Measurements from ENCODE around the gene MEX3D. TPM values are rescaled to one million over a fixed set of nuclear protein-coding genes. Genes with fewer than 3 reads are reported as not detected.

The MEX3D gene
- polyA plus RNA-seq, 2 of the 4 experiments (the other 2 are of a cell fraction), result 2.1 to 7.1 TPM

- H3K4me1 ChIP-seq, result no peaks in the 10 kb centered on the region
- DNase-seq (ENCODE audit: low read depth in 1 of 2, low spot score in 1 of 2), result no peak
- WGBS (ENCODE audit: missing lambda C conversion rate), result 90% methylated on average over 22 of the region's 22 CpGs
- H3K27ac ChIP-seq, result no peak overlapping the region
- no peak overlapping the region for H3K4me2 ChIP-seq
- POLR2A ChIA-PET, result no interaction called here
- CTCF ChIA-PET, result interaction anchor here (0.9 to 1.5 kb wide), 3 partner anchors 13 to 29 kb away, joined by 3 to 5 read pairs (median 5); no protein-coding TSS in a partner anchor
- no peaks in the 10 kb centered on the region for H3K9me3 ChIP-seq
- TF ChIP-seq BHLHE40 (IDR thresholded peaks at IDR 0.05; ENCODE audit: low read depth, low read length) (no peak), KDM1A (IDR thresholded peaks at IDR 0.05; ENCODE audit: low read depth) (no peak), BCL3 (IDR thresholded peaks at IDR 0.05) (no peak), HOXA7 (CRISPR knock-in tag; IDR thresholded peaks at IDR 0.05) (no peak), HMGXB4 (CRISPR knock-in tag; IDR thresholded peaks at IDR 0.05; ENCODE audit: borderline replicate concordance) (no peak), RAD21 (conservative IDR thresholded peaks at IDR 0.05 in 1 of 2, IDR thresholded peaks at IDR 0.05 in 1 of 2) (no peak), FOXS1 (CRISPR knock-in tag; IDR thresholded peaks at IDR 0.05) (no peak), JUN (IDR thresholded peaks at IDR 0.05) (no peak), EP300 (IDR thresholded peaks at IDR 0.05) (no peak)
- no peak for FAIRE-seq
- no peak overlapping the region for H3K4me3 ChIP-seq
- peak; percentile 13 to 44; a peak in 2 of 6 replicates for ATAC-seq
Observed at GRCh38 chr19:1575323-1576241, 7.5 kb upstream of the MEX3D start.

- ChIA-PET POLR2A (no interaction called here), CTCF (interaction anchor here (1.1 kb wide), 1 partner anchor 28 kb away, joined by 5 read pairs; no protein-coding TSS in a partner anchor)
- DNase-seq (ENCODE audit: low read depth in 1 of 2, low spot score in 1 of 2) (no peak), FAIRE-seq (no peak), ATAC-seq (no peak)
- Histone ChIP-seq H3K4me3 (no peak overlapping the region), H3K9me3 (no peaks in the 10 kb centered on the region), H3K4me1 (no peaks in the 10 kb centered on the region), H3K4me2 (no peak overlapping the region), H3K27ac (no peak overlapping the region)
- TF ChIP-seq CTCF (IDR thresholded peaks at IDR 0.05), result no peak
- TF ChIP-seq NR3C1 (IDR thresholded peaks at IDR 0.05), result no peak
- TF ChIP-seq SREBF2 (IDR thresholded peaks at IDR 0.05), result no peak
- TF ChIP-seq HMGXB4 (CRISPR knock-in tag; IDR thresholded peaks at IDR 0.05; ENCODE audit: borderline replicate concordance), result no peak
- no peak for TF ChIP-seq EHF (CRISPR knock-in tag; IDR thresholded peaks at IDR 0.05)
- TF ChIP-seq MYC (IDR thresholded peaks at IDR 0.05; ENCODE audit: borderline replicate concordance, low read length), result no peak
- no peak for TF ChIP-seq HOXB13 (CRISPR knock-in tag; IDR thresholded peaks at IDR 0.05; ENCODE audit: low read depth)
- TF ChIP-seq HES2 (IDR thresholded peaks at IDR 0.05), result no peak
- no peak for TF ChIP-seq CHD2 (IDR thresholded peaks at IDR 0.05; ENCODE audit: low read length, partially characterized antibody)
- TF ChIP-seq HDAC2 (IDR thresholded peaks at IDR 0.05), result no peak
- no peak for TF ChIP-seq PBX3 (IDR thresholded peaks at IDR 0.05)
- no peak for TF ChIP-seq ESRRA (IDR thresholded peaks at IDR 0.05; ENCODE audit: borderline replicate concordance, low read length)
- no peak for TF ChIP-seq FOSL2 (IDR thresholded peaks at IDR 0.05)
- TF ChIP-seq FOSL2 (CRISPR knock-in tag; IDR thresholded peaks at IDR 0.05), result no peak
- no peak for TF ChIP-seq CBX8 (IDR thresholded peaks at IDR 0.05)
- no peak for TF ChIP-seq HEYL (CRISPR knock-in tag; IDR thresholded peaks at IDR 0.05)
- WGBS (ENCODE audit: missing lambda C conversion rate), result 97% methylated on average over 13 of the region's 34 CpGs
Observed at GRCh38 chr19:1574354-1575136, 6.4 kb upstream of the MEX3D start.

Data from A549 (cell line).